HG02943 (cell line): ENCODE data around the gene GSTT4.
"Not testable (repeated sequence)": the region's sequence is repeated elsewhere in the genome, so short reads cannot be mapped to it uniquely, and the experiment has no call there.

ENCODE experiments used
- ATAC-seq: cut with Tn5 transposase; IDR thresholded peaks from one replicate; pipeline ENCODE4 v1.9.1; 2021; ENCODE audit warnings: mild to moderate bottlenecking, low read depth, moderate library complexity; ENCODE audit not compliant: unreplicated experiment

Gene GSTT4

DNA sequence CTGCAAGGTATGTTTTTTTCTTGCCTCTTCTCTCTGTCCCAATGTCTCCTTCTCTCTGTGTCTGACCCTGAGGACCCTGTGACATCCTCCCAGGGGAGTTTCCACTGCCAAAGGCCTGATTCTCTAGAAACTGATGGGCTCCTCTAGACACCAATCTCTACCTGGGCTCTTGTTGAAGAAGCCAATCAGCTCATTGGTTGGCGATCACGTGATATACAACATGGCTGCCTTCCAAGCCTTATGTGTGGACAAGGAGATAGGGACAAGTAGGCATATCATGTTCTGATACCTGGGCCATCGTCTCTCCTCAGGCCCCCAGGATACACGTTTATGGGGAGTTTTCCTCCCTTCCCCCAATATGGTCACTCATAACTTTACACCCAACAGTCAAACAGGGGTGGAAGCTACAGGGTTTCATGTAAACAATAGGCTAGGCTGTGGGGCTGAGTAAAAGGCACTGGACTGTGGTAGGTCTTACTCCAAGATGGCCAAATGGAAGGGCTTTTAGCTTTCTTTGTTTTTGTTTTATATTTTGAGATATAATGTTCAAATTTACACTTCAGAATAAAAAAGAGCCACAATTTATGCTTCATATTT lies 11.6 kb downstream of the GSTT4 start:
- ATAC-seq: not testable (repeated sequence)

- ATAC-seq: not testable (repeated sequence)
Measured at GRCh38 chr22:23993080-23993479, 12.2 kb downstream of the GSTT4 start.

DNA sequence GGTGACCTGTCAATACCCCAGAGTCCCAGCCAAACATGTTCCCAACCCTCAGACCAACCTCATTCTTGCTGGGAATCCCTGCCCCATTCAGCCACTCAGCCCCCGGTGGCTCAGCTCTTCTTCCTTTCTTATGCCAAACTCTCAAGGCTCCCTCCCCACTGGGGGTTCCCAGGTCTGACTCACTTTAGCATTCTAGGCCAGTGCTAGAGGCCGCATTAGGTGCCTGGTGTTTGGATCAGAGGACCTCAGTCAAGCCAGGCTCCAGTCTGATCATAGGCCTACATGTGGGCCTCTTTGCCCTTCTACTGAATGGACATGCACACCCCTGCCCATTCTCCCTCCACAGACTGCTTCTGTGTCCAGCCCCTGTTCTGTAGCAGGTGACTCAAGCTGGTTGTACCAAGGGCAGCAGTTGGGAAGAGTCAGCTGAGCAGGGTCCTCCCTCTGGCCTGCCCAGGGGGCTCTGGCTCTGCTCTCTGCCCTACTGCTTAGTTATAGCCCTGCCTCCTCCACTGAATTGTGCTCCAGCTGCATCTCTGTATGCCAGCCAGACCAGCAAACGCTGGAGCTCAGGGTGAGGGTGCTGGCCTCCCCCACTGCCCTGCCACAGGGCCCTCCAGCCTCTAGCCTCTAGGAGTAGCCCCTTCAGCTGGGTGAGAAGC lies 15.5 kb downstream of the GSTT4 start:
- ATAC-seq: not testable (repeated sequence)

DNA sequence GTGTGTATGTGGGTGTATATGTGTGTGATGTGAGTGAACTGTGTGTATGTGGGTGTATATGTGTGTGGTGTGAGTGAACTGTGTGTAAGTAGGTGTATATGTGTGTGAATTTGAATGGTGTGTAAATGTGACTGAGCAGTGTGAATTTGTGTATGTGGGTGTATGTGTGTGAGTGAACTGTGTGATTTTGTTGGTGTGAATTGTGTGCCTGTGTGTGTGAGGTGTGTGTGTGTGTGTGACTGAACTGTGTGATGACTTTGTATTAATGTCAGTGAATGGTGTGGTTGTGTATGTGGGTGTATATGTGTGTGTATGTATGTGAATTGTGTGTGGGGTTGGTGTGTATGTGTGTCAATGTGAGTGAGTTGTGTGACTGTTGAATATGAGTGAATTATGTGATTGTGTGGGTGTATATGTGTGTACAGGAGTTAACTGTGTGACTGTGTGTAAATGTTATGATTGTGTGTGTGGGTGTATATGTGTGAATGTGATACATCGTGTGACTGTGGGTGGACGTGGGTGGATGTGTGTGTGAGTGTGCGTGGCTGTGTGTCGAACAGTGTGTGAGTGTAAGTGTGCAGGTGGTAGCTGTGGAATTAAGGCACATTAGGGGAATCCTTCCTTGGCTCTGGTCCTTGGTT lies 18.6 kb downstream of the GSTT4 start:
- not testable (repeated sequence) for ATAC-seq

DNA sequence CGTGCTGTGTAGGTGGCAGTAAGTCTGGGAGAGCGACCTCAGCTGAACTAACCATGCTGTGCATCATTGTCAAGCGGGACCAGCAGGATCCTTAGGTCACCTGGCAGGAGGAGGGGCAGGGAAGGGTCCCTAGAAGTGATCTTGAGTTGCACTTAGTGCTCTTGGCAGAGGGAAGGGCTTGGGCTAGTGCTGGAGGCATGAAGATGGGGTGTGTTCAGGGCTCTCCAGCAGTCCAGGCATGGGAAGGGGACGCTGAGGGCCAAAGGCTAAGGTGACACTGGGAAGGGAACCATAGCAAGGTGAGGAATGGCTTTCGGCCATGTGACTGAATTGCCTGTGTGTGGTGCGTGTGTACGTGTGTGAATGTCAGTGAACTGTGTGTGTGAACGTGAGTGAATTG lies 19.2 kb downstream of the GSTT4 start:
- not testable (repeated sequence) for ATAC-seq

- ATAC-seq: no peak
Measured at GRCh38 chr22:23984430-23984829, 20.8 kb downstream of the GSTT4 start.

DNA sequence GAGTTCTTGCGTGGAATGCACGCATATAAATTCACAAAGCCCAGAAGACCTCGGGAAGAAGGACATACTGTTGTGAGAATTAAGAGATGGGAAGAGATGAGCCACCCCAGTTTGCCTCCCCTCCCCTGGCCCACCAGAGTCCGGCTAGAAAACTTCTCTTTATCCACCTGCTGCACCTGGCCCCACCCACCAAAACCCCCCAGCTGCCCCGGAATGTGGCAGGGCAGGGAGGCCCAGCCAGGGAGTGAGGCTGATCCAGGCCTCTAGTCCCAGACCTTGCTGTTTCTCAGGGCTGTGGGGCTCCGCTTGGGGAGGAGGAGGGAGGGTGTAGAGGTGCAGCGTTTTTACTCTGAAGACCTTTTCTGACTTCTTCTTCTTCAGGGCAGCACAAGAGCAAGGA lies 24.7 kb downstream of the GSTT4 start:
- ATAC-seq: not testable (repeated sequence)

GRCh38 chr22:23979557-23980240 lies 25.6 kb downstream of the GSTT4 start, which contains the start of gene GSTT2:
Gene GSTT2, plus strand, starts transcription at chr22:23980134.
- ATAC-seq: not testable (repeated sequence)

DNA sequence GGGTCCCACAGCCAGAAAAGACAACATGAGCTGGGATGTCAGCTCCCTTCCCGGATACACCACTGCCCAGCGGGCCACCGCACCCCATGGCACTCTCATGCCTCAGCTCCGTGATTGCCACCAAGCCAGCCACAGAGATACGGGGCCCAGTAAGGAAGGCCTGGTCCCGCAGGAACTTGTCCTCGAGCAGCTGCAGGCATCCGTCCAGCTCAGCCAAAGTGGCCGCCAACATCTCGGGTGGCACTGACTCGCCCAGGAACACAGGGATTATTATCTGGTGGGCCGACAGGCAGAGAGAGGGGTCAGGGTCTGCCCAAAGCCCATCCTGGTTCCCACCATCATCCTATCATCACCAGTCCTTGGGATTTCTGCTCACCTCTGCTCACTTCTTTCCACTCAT lies 27.9 kb downstream of the GSTT4 start:
- ATAC-seq: not testable (repeated sequence)

DNA sequence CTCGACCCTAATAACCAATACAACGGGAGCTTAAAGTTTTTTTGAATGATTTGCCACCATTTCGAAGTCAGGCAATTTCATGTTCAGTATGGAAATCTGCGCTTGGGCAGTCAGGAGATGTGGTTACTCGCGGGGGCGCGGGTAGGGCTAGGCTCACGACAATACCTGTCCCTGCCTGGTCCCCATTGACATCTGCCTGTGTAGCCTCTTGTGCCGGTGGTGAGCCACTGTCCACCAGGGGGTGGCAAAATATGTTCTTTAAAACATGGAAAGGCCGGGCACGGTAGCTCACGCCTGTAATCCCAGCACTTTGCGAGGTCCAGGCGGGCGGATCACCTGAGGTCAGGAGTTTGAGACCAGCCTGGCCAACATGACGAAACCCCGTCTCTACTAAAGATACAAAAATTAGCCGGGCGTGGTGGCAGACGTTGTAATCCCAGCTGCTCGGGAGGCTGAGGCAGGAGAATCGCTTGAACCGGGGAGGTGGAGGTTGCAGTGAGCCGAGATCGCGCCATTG lies 30.4 kb downstream of the GSTT4 start:
- ATAC-seq: peak; percentile 39

- peak; percentile 87 for ATAC-seq
Measured at GRCh38 chr22:23974345-23974744, 30.9 kb downstream of the GSTT4 start, which contains the start of gene DDT. Gene DDT, minus strand, starts transcription at chr22:23974441. Its CDS starts 27 bp downstream, at chr22:23974414.

GRCh38 chr22:23971927-23972326 lies 33.3 kb downstream of the GSTT4 start:
- not testable (repeated sequence) for ATAC-seq

DNA sequence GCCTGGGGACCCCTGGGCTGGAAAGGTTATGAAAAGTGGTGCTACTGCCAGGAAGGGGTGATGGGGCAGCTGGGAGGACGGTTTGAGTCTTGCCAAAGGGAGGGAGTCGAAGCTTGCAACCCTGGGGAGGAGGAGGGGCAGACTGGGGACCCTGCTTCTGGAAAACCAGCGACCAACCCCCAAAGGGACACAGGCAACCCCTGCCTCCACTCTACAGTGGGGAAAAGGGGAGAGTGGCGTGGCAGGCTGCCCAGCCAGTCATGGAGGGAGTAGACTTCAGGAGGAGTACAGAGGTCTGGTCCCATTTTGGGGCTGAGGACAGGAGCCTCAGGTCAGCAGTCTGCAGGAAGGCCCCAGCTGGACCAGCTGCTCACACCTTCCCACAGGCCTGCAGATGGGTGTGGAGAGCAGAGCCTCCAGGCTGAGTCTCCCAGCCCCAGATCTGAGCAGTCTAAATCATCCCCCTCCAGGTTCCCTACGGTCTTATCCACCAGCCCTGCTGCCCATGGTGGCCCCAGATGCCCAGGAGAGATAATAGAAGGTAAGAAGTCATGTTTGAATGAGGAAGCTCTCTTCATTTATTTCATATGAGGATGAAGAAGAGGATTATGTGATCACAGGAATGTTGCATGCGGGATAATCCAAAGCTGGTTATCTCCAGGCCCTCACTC lies 34.3 kb downstream of the GSTT4 start:
- no peak for ATAC-seq

DNA sequence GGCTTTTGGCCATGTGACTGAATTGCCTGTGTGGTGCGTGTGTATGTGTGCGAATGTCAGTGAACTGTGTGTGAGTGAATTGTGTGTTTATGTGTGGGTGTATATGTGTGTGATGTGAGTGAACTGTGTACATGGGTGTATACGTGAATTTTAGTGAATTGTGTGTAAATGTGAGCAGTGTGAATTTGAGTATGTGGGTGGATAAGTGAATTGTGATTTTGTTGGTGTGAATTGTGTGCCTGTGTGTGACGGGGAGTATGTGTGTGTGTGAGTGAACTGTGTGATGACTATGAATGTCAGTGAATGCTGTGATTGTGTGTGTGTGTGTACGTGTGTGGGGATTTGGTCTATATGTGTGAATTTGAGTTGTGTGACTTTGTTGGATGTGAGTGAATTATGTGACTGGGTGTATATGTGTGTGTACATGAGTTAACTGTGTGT lies 35.0 kb downstream of the GSTT4 start:
- ATAC-seq: no peak

DNA sequence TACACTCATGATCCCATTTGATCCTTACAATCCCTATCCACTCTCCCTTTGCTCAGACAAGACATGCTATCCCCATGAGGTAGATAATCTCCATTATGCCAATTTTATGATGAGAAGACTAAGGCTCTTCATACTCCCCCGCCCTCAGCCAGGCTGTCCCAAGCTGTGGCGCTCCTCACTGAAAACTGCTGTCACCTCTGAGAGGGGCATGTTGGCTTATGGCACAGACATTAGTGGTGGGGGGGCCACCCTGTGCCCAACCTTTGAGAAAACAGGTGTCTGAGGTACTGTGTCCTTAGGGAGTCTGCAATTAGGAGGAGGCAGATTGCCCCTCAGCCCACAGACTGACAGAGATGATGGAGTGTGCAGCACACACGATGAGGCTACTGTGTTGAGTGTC lies 36.2 kb downstream of the GSTT4 start:
- ATAC-seq: no peak

DNA sequence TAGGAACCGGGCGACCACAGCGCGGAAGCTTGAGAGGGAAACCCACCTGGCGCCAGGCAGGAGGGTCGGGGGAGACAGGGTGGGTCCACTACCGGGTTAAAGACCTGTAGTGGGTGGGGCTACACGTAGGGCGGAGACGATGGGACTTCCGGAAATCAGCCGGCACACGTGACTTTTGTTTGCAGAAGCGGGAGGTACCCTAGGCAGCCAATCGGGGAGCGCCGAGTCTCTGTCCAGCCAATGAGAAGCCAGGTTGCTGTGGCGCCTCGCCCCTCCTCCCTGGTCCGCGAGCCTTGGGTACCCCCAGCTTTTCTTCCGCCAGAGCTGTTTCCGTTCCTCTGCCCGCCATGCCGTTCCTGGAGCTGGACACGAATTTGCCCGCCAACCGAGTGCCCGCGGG lies 38.7 kb downstream of the GSTT4 start, which contains the start of gene DDTL:
Gene DDTL (plus strand): TSS at position 321 of the 400 bp plus-strand sequence. CDS start 27 bp downstream, at position 348.
- peak; percentile 91 for ATAC-seq

DNA sequence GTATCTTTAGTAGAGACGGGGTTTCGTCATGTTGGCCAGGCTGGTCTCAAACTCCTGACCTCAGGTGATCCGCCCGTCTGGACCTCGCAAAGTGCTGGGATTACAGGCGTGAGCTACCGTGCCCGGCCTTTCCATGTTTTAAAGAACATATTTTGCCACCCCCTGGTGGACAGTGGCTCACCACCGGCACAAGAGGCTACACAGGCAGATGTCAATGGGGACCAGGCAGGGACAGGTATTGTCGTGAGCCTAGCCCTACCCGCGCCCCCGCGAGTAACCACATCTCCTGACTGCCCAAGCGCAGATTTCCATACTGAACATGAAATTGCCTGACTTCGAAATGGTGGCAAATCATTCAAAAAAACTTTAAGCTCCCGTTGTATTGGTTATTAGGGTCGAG lies 39.2 kb downstream of the GSTT4 start:
- not testable (repeated sequence) for ATAC-seq

GRCh38 chr22:23961084-23961771 lies 44.0 kb downstream of the GSTT4 start, which contains the start of gene GSTT2B:
Gene GSTT2B, minus strand, starts transcription at chr22:23961195. Its CDS starts 64 bp downstream, at chr22:23961131.
- ATAC-seq: not testable (repeated sequence)

DNA sequence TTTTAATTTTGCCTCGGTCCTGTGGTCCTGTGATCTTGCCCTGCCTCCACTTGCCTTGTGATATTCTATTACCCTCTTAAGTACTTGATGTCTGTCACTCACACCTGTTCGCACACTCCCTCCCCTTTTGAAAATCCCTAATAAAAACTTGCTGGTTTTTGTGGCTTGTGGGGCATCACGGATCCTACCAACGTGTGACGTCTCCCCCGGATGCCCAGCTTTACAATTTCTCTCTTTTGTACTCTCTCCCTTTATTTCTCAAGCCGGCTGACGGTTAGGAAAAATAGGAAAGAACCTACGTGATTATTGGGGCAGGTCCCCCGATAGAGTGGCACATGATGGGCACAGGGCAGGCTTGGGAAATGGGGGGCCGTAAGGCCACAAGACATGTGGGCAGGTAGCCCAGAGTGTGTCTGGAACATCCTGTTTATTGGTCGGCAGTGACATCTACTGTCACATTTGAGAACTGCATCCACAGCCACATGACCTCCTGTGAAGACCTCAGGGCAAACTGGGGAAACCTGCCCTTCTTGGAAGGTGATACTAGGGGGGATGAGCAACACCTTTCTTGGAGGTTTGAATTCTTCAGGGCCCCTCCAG lies 48.9 kb downstream of the GSTT4 start:
- ATAC-seq: not testable (repeated sequence)
